NCI-H1930 (cell line): ENCODE data around the gene CDH4.

ENCODE experiments used
- DNase-seq, 2 experiments: peaks; one replicate each; lab custom pipeline; 2025; lab: John Stamatoyannopoulos, UW

CDH4 gene

DNA sequence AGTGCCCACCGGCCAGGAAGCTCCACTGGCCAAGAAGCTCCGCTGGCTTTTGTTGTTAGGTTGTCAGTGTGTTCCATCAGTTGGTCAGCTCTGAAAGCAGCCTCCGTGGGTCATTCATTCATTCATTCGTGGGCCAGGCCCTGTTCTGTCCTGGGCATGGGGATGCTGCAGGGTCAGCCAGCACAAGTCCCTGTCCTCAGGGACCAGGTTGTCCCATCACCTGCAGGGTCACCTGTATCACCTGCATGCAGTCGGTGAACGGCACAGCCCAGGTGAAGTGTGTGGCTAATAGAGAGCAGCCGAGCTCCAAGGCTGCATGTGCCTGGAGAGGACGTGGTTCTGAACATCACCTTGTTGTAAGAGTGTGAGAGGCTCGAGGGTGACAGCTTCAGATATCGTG, 403.5 kb downstream of the CDH4 start:
- no peak for DNase-seq

DNA sequence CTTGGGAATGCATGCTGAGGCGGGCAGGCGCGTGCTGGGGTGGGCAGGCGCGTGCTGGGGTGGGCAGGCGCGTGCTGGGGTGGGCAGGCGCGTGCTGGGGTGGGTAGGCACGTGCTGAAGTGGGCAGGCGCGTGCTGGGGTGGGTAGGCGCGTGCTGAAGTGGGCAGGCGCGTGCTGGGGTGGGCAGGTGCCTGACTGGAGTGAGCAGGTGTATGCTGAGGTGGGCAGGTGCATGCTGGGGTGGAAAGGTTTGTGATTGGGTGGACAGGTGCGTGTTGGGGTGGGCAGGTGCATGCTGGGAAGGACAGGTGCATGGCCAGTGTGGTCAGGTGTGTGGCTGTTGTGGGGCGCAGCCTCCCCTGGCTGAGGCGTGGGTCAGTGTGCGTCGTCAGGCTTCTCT, 404.1 kb downstream of the CDH4 start:
- no peak for DNase-seq

DNA sequence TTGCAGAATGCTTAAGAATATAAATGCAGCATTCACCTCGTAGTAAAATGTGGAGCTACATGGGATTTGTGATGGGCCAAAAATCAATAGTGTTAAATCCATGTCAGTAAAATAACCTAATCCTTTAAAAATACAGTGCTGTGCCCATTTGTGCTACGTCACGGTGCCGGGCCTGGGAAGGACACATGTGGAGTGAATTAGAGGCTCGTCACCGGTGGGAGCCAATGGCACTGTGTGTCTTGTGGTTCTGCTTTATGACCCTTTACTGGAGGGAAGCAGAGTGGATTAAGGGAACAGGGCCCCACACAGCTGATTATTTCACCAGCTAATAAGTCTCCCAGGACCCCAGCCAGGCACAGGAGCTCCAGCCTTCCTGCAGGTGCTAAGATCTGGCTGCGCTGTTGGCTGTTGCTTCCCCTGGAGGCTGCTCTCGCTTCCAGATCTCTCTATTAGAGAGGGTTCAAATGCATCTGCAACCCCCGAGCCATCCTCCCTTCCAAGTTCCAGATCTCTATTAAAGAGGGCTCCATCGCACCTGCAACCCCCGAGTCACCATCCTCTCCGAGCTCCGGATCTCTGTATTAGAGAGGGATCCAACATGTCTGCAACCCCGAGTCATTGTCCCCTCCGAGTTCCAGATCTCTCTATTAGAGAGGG, 405.8 kb downstream of the CDH4 start:
- no peak for DNase-seq

DNA sequence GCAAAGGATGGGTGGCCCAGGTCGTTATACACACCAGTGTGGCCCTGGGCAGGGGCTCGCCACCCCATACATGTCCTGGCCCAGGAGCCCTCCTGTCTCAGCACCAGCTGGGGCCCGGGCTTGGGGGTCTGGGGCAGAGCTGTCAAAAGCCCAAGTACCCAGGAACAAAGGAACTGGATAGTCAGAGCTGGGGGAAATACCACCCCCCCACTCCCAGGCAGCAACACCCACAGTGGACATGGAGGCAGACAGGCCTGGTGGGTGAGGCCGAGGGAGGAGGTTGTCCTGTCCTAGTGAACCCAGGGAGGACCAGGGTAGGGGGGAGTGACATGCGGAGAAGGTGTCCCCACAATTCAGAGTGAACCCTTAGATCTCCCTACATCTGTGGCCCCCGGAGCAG, 406.5 kb downstream of the CDH4 start:
- DNase-seq: no peak

DNA sequence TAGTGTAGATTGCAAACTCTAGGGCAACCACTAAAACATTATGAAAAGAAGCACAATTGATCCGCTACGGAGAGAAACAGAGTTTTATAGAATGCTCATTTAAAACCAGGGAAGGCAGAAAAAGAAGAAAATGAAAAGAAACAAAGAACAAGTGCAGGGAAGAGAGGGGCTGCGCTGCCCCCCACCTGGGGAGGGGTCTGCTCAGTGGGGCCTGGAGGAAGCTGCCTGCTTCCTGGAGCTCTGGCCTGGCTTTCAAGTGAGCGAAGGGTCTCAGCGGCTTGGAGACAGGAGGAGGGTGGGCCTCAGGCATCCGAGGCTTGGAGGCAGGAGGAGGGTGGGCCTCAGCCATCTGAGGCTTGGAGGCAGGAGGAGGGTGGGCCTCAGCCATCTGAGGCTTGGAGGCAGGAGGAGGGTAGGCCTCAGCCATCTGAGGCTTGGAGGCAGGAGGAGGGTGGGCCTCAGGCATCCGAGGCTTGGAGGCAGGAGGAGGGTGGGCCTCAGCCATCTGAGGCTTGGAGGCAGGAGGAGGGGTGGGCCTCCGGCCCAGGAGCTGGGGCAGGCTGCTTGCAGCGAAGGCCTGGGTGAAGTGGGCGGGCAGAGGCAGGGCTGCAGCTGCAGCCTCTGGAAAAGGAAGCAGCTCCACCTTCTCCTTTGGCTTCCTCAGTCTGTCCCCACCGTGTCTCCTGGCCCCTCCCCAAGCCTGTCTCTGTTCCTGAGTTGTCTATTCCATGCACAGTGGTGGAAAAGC, 407.4 kb downstream of the CDH4 start:
- DNase-seq: no peak

DNA sequence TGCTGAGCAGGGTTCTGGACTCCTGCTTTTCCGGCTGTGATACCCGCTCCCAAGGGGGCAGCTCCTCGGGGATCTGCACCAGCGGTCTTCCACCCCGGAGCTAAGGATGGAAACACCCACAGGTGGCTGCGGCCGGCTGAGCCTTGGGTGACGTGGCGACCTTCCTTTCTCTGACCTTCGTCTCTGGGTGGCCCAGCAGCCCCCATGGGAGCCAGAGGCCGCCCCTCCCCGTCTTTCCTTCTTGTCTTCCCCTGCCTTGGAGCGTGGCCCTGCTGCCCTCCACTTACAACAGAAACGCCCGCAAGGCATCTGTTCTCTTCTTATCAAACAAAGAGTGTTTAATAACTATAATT, 407.9 kb downstream of the CDH4 start:
- DNase-seq: no peak

DNA sequence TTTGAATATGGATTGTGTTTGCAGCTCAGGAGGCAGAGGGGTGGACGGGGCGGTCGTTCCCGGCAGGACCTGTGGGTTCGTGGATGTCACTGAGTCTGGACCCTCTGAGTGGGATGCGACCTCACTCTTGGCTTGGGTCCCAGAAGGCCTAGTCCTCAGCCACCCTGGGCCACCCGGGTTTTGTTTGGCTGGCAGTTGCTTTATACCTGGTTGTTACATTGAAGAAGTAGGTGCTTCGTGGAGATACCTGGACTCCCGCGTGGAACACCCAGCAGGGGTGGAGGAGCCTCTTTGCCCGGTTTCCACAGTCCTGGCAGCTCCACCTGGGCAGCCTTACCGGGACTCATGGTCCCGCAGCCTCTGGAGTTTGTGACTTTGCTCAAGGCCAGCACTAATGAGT, 408.5 kb downstream of the CDH4 start:
- no peak for DNase-seq

DNA sequence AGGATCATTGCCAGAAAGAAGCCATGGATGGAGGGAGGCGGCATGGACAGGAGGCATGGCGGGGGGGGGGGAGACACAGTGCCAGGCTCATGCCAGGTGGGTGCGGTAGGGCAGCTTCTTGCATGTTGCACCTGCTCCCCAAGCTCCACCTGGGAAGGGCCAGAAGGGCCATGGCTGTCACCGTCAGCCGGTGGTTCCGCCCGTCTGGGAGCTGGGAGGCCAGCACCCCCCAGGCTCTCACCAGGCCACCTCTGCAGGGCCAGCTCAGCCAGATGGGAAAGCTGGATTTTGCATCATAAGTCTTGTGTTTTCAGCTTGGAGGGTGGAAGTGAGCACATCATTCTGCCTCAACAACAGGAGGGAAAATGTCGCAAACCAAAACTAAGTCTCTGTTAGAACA, 409.0 kb downstream of the CDH4 start:
- DNase-seq: no peak

DNA sequence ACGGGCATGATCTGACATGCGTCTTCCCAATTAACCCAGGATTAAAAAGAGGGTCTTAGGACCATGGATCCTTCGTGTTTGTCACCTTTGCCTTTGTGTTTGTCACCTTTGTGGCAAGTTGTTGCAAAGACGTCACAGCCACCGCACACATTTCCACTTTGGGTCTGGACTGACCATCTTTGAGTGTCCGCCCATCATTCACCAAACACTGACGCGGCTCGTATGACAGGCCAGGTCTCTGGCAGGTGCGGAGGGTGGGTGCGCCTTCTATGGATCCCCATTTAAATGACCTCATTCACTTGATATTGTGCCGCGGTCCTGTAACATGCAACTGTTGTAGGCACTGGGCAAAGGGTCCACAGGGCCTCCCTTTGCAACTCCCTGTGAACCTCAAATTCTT, 409.5 kb downstream of the CDH4 start:
- no peak for DNase-seq

DNA sequence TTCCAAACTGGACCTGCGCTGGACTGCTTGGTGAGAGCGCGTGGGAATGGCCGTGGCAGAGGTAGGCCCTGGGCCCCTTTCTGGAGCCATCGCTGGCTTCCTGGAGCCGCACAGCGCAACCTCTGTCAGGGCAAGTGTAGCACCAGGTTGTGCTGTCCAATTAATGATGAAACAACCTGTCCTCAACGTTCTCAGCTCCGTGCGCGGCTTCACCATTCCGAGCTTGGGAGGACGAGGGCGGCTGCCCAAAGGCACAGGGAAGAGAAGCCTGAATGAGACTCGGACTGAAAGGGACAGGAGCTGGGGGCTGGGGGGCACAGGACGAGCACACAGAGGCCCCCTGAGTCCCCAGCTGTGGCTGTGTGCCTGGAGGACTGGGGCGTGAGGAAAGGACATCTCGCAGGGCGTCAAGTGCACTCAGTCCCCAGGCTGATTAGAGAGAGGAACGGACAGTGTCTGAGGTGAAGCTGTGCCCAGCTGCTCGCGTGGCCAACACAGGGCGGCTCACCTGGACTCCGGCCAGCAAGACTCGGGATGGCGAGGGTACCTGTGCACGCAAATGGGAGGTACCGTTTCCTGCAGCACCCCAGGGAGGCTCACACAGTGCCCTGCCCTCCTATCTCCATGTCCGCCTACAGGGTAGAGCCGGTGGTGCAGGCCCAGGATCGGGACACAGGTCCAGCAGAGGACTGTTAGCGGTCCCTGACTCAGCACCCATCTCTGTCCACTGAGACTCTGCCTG, 410.3 kb downstream of the CDH4 start:
- no peak for DNase-seq

DNA sequence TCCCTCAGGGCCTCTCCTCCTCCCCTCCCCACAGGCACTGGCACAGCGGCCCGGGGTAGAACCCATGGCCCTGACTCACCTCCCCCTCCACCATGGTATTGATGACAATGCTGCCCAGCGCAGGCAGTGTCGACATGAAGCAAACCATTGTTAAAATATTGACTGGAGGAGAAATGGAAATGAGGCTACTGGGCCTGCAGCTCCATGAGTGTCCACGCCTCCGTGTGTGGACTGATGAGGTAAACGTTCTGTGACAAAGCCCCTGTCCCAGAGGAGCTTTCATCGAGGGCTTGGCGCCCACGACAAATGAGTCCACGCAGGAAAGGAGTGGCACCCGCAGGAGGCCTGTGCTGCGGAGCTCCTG, 410.9 kb downstream of the CDH4 start:
- no peak for DNase-seq

DNA sequence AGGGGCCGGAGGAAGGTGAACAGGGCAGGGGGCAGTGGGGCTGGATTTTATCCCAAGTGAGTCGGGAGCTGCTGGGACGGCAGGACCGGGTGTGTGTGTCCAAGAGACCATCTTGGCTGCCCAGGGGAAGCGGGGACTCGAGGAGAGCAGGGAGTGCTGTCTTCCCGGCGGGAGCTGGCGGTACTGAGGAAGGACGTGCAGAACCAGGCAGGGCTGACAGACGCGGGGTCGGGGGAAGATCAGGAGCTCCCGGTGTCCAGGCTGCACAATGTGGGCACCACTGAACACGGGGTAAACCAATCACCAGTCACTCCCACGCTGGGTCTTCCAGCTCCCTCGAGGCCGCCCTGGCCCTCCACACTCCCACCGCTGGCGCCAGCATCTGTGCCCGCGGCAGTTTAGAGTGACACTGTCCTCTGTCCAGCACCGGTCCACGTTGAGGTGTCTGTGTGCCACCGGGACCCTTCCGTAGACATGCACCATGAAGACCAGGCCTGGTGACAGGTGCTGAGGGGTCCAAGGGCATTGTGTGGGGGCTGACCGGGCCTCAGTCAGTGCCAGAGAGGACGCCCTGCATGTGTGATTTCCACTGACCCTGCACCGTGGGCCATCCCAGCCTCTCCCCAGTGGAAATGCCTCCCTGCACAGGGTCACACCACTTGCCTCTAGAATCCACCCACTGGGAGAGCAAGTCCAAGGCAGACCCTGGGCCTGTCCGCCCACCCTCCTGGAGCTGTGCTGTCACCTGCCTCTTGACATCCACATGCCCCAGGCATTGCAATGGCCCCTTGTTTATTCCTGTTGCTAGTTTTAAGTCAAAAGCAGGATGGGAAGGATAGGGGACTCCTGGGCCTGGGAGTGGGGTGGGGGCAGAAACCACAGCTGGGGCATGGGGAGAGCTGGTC, 411.7 kb downstream of the CDH4 start:
- DNase-seq: no peak

DNA sequence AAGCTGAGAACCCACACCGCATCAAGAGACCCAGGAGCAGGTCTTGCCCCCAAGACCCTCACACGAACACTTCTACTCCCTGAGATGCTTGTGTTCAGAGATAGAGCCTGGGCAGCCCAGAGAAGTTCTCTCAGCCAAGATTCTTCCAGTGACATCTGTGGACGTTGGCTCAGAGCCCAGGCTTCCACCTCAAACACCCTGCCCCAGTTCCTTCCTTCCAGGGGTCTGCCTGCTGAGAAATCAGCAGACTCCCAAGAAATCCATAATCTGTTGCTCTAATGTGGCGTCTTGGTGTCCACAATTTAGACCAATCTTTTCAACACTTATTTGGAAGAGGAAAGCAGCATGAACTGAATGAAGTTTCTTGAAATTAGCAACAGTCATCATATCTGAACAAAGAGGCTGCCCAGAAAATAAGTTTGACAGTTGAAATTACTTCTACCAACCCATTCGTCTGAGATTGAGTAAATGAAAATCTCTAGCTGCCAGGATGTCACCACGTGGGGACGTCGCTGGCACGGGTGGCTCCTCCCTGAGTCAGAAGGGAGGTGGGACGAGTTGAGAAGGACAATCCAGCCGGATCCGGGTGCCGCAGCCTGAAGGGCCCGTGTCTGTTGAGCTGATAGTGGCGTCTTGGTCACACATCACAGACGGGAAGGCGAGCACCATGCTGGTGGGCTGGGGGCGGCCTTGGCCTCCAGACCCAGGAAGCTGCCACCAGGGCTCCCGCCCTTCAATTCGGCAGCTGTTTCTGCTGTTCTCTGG, 412.7 kb downstream of the CDH4 start:
- no peak for DNase-seq

DNA sequence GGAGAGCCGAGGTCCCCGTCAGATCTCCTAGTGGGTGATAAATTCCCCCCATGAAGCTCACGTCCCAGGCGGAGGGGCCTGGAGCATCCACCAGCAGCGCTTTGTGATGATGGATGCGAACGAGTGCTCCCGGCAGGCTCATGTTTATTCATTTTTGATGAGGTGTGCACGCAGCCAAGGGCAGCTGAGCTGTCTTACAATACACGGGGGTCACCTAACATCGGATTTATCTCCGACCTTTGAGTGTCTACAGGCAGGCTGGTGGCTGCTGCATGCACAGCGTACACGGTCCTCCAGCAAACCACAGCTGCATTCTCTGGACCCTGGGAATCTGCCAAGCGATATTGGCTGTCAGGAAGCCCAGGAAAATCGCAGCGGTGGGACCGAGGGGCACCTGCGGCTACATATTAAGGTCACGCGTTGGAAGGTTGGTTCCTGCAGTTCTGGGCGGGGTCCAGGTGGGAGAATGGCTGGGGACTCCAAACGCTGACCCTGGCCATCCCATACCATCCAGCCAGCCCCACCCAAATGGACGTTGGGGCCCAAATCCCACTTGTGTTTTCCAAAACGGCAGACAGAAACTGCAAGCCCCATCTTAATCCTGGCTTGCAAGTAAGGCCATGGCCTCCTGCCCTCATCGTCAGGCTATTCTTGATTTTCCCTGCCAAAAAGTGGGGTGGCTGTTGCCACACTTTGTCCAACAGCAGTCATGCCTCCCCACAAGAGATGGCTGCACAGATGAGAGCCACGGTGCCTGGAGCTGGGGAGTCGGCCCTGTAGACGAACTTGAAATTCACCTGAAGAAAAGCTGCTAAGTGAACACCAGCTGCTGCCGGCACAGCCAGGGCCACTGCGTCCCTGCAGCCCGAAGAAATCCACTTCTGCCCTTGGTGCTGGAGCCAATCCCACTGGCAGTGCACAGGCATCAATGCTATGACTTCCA, 413.7 kb downstream of the CDH4 start:
- DNase-seq: no peak

DNA sequence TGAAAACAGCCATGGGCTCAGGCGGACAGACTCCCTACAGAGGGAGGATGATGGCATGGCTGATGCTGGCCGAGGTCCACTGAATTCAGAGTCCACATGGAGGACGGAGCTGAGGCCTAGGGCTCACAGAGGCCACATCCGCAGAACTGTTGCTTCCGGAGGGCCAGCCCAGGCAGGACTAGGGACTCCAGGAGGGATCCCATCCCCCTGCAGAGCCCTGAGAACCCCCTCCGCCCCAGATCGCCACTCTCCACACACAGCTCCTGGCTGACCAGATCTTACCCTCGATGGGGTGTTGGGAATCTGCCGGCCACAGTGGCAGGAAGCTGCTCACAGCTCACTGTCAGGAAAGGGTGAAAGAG, 414.4 kb downstream of the CDH4 start:
- DNase-seq: no peak

DNA sequence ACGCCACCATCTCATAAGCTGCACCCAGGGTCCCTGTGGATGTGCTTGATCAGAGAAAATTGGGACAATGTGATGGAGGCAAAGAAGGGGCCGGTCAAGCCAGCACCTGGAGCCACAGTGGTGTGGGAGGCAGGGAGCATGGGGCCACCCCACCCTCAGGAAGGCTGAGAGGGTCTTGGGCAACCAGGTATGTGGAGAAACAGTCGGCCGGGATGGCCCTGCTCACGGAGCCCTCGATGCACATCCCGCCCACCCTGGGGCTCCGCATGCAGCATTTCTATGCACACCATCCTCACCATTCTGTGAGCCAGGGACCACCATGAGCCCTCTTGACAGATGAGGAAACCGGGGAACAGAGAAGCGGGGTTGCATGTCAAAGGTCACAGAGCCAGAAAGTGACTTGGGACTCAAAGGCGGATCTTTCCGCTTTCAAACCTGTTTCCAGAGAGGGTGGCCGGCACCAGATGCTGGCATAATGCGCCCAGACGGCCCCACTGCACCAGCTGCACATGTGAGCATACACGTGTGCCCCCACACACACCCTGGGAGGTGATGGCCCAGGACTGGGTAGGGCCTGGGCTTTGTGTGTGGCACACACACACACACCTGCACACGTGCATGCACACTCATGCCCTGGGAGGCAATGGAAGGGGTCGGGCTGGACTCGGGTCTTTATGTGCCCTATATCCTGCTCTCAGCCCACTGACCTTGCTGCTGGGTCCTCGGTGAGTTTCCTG, 415.2 kb downstream of the CDH4 start:
- no peak for DNase-seq

DNA sequence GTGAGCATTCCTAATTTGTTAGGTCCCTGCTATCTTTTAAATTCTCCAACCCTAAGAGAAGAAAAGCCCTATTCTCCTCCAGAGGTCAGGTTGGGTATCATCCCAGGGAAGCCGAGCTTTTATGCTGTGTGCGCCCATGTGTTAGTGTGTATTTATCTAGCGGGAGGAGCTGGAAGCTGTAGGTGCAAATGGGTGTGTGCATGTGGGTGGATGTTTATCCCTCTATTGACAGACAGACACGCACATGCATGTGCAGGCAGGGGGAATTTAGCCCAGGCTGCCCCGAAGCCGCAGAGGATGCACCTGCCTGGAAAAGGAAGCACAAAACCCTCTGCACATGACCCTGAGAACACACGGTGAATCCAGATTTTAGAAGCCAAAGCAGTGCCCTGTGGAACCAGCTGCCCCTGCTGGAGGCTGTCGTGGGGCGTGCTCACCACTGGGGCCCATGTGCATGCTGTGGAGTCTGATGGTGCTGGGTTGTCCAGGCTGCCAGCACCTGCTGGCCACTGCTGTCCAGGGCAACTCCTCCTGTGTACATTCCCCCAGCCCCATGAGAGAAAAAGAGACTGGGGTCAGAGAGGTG, 416.1 kb downstream of the CDH4 start:
- DNase-seq: no peak

DNA sequence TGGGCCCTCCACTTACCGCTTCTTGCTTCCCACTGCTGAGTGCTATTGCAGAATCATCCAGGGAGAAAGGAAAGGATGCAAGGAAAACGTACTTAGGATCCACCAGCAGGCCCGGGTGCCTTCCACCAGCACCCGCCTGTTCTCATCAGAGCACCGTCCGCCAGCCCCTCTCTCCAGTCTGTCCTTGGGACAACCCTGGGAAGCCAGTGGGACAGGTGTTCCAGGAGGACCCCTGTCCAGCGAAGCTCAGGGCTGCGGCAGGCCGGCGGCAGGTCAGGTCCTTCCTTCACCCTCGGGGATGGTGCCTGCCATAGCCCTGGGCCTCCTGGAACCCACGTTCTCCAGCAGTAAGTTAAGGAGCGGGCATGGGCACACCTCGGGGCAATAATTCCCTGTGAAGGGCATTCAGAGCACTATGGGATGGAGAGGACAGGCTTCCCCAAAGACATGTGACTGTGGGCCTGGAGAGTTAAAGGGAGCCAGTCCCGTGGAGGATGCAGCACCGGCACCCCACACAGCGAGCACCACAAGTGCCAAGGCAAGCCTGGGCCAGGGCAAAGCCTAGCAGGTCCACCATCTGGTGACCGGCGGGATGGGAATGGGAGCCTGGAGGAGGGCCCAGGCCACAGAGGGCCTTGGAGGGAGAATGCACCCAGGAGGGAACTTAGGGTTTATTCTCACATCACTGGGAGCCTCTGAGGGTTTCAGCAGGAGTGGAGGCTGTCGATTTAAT, 416.9 kb downstream of the CDH4 start:
- DNase-seq: no peak

DNA sequence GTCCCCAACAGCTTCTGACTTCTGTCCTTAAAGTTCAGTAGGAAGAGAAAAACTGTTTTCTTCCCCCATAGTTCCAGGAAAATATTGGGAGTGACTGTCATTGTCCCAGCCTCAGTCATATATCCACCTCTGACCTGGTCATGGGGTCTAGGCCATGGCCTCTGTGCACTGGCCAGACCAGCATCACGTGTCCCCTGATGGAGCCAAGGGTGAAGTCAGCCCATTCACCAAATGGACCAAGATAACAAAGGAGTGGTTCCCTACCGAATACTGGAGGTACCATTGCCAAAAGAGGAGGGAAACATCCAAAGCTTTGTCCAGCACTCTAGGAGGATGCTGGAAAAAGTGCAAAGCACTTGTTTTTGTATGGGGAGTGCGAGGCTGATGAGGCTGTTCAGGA, 418.2 kb downstream of the CDH4 start:
- DNase-seq: no peak
